Measurements from ENCODE around the gene TBC1D12.

GRCh38 chr10:94407668-94408067, 5.3 kb downstream of the TBC1D12 start:
- no peak for TF ChIP-seq CTCF (IDR thresholded peaks at IDR 0.05)
- TF ChIP-seq POLR2A (IDR thresholded peaks at IDR 0.05), result no peak
